ENCODE measurements around the gene CALN1. TPM values are rescaled to one million over a fixed set of nuclear protein-coding genes. Genes with fewer than 3 reads are reported as not detected.

The CALN1 gene
- total and polyA plus RNA-seq, 2 of the 8 experiments (the other 6 are each of a cell fraction or from before 2014, with no cell fraction given), result 6.4 to 15.2 TPM

DNA sequence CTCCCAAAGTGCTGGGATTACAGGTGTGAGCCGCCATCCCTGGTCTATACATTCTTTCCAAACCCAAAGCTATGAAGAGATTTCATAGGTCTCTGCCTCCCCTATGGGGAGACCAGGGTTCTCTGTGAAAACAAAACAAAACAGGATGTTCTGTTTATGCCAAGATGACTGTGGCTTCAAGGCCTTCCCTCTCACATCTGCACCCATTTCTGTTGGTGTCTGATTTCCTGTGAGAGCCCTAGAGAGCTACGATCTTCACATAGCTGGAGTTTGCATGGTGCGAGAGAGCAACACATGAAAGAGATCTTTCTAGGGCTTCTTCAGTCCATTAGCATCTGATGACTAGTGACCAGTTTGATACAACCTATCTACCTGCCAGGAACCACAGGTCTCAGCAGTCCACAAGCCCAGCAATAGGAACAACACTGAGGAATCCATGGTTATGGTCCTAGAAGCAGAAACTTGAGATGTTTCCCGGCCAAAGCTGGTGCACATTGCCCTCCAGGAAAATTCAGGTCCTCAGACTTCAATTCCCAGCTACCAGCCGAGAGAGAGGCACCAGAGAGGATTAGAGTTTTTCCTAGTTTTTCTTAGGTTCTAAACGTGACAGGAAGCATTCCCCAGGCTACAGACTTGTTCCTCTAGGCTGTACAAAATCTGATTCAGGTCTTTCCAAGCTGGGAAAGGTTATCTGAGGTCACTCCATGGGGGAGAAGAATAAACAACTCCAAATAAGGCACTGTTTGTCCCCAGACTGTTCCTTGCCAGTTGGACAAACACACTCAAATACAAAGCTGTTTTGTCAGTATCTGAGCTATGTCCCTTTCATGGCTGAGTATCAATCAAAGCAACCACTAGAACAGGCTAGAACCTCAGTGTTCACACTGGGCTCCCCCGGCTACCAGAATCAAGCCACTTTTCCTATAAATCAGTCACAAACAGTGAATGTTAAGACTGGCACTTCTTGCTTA, 259.7 kb downstream of the CALN1 start:
- Histone ChIP-seq H2BK120ac (replicated peaks; ENCODE audit: low read depth, low read length) (no peak overlapping the region), H3K18ac (ENCODE audit: extremely low read depth, low read length) (no peak overlapping the region)
- peak; percentile 13 for FAIRE-seq

More for the DNA sequence above, 259.7 kb downstream of the CALN1 start:
- H3K4ac ChIP-seq (replicated peaks; ENCODE audit: insufficient read length, low read depth, low read length), result no peak overlapping the region
- no peak overlapping the region for H2AK5ac ChIP-seq (ENCODE audit: low read depth, low read length)
- H3K79me2 ChIP-seq (ENCODE audit: control insufficient read depth in 1 of 2, insufficient read depth in 2 of 2, low read length in 2 of 2), result no peaks in the 10 kb centered on the region
- whole genome bisulfite sequencing, 2 experiments (ENCODE audit: extremely low coverage in 1 of 2, insufficient coverage in 1 of 2, insufficient read length in 1 of 2, insufficient replicate concordance in 2 of 2, low coverage in 1 of 2, low lambda C conversion rate in 2 of 2, missing lambda C conversion rate in 1 of 2), result 89% methylated on average over 7 of the region's 7 CpGs; no CpG with 5 or more reads in 1 of the 2 experiments
- POLR2A ChIA-PET (ENCODE audit: partially characterized antibody), result no interaction called here
- no peak overlapping the region for H4K8ac ChIP-seq (ENCODE audit: extremely low read depth, insufficient read depth, low read length)
- H3K23ac ChIP-seq (ENCODE audit: insufficient read length), result no peak overlapping the region
- TF ChIP-seq BACH1 (IDR thresholded peaks at IDR 0.05; ENCODE audit: low read length) (no peak), SRF (IDR thresholded peaks at IDR 0.05; ENCODE audit: low read depth, low read length) (peak; percentile 45; the same call in 1 of the 2 replicates), CHD2 (IDR thresholded peaks at IDR 0.05; ENCODE audit: low read length) (no peak), RFX5 (IDR thresholded peaks at IDR 0.05; ENCODE audit: borderline replicate concordance, low read depth, low read length) (no peak)
- H3K9ac ChIP-seq (replicated peaks in 1 of 4; ENCODE audit: extremely low read depth in 1 of 4, low read depth in 3 of 4, low read length in 3 of 4), result no peak overlapping the region
- H4K20me1 ChIP-seq (replicated peaks in 1 of 2; ENCODE audit: control insufficient read depth in 1 of 2, insufficient read depth in 2 of 2, low read length in 2 of 2), result no peaks in the 10 kb centered on the region
- H3K79me1 ChIP-seq (ENCODE audit: low read depth, low read length), result no peaks in the 10 kb centered on the region
- no peaks in the 10 kb centered on the region for H3K9me3 ChIP-seq (ENCODE audit: insufficient read depth in 2 of 2, low read depth in 1 of 2, low read length in 1 of 2)
- H3K56ac ChIP-seq (replicated peaks; ENCODE audit: insufficient read length, low read depth, low read length), result no peak overlapping the region
- H4K5ac ChIP-seq (ENCODE audit: insufficient read length, low read depth, low read length), result no peak overlapping the region
- H3K4me1 ChIP-seq (replicated peaks in 1 of 4; ENCODE audit: control insufficient read depth in 3 of 4, insufficient read depth in 4 of 4, low read length in 3 of 4), result 0 out of 7 replicates have a peak, but pooled peaks cover 0 to 4% (median 0%) of the 10 kb centered on the region in 4 experiments
- no peaks in the 10 kb centered on the region; the same call in 1 of the 2 replicates for H3K23me2 ChIP-seq (ENCODE audit: low read depth, low read length)
- no peak overlapping the region for H2AFZ ChIP-seq (ENCODE audit: low read length)
- no peak overlapping the region for H2BK5ac ChIP-seq (ENCODE audit: low read depth, low read length)
- CTCF ChIA-PET (ENCODE audit: partially characterized antibody), result interaction anchor here (0.6 to 3.2 kb wide), 2 partner anchors 9 to 163 kb away, joined by 3 to 23 read pairs; no protein-coding TSS in a partner anchor
- H3K27ac ChIP-seq (ENCODE audit: low read depth, low read length), result no peak overlapping the region
- H3K4me3 ChIP-seq (ENCODE audit: extremely low read depth in 1 of 4, insufficient read depth in 2 of 4, low read depth in 3 of 4, low read length in 4 of 4), result no peak overlapping the region
- no peak overlapping the region for H2BK20ac ChIP-seq (ENCODE audit: low read length)
- H3K4me2 ChIP-seq (ENCODE audit: insufficient read depth in 1 of 2, low read depth in 2 of 2, low read length in 2 of 2), result no peak overlapping the region
- no peak overlapping the region for H2BK15ac ChIP-seq (ENCODE audit: low read length)
- H3K14ac ChIP-seq (ENCODE audit: insufficient read length), result no peak overlapping the region
- no peaks in the 10 kb centered on the region for H3K36me3 ChIP-seq (ENCODE audit: control insufficient read depth in 2 of 4, insufficient read depth in 4 of 4, low read length in 3 of 4)
- H3K27me3 ChIP-seq (replicated peaks in 1 of 4; ENCODE audit: control insufficient read depth in 3 of 4, extremely low read depth in 1 of 4, insufficient read depth in 3 of 4, low read length in 3 of 4), result no peaks in the 10 kb centered on the region
- no peak overlapping the region for H4K91ac ChIP-seq (replicated peaks; ENCODE audit: insufficient read length, low read length)
- no peak overlapping the region for H2BK12ac ChIP-seq (ENCODE audit: low read depth, low read length)
- DNase-seq (ENCODE audit: low read depth in 1 of 2, low spot score in 2 of 2), result no peak

Data from H1 (cell line).